GM23338 (cell line): Measurements from ENCODE around the gene CBS. TPM values are rescaled to one million over a fixed set of nuclear protein-coding genes. Genes with fewer than 3 reads are reported as not detected.

ENCODE experiments used
- ATAC-seq: fragments of 200-7000 bp; cut with Tn5 transposase; 3 replicates; pipeline ENCODE4 v1.9.1; 2020
- DNase-seq: peaks from one replicate; pipeline ENCODE4 v3.0.0-alpha.2; 2015; ENCODE audit warnings: low spot score
- H2AFZ ChIP-seq: fragments of 200-600 bp; sonication (generic); 2 replicates; pipeline ENCODE4 v1.8.0; 2016; ENCODE audit warnings: antibody characterized with exemption, mild to moderate bottlenecking, moderate library complexity
- H3F3A ChIP-seq: fragments of 200-600 bp; sonication (generic); replicated peaks from 2 replicates; pipeline ENCODE4 v1.8.0; 2017; ENCODE audit warnings: antibody characterized with exemption, mixed run types, low read depth
- H3K27ac ChIP-seq: fragments of 200-600 bp; sonication (generic); 2 replicates; pipeline ENCODE4 v1.6.1; 2016; ENCODE audit warnings: low read depth
- H3K27me3 ChIP-seq: fragments of 200-600 bp; sonication (generic); 2 replicates; pipeline ENCODE4 v1.8.0; 2016; ENCODE audit warnings: mild to moderate bottlenecking, mixed run types, moderate library complexity; ENCODE audit not compliant: insufficient read depth
- H3K36me3 ChIP-seq: fragments of 200-600 bp; sonication (generic); 2 replicates; pipeline ENCODE4 v1.8.0; 2016; ENCODE audit warnings: mild to moderate bottlenecking; ENCODE audit not compliant: insufficient read depth
- H3K4me1 ChIP-seq: fragments of 200-600 bp; sonication (generic); 2 replicates; pipeline ENCODE4 v1.8.0; 2016; ENCODE audit warnings: mild to moderate bottlenecking, moderate library complexity; ENCODE audit not compliant: insufficient read depth
- H3K4me2 ChIP-seq: fragments of 200-600 bp; sonication (generic); 2 replicates; pipeline ENCODE4 v1.7.1; 2017; ENCODE audit warnings: mixed run types
- H3K4me3 ChIP-seq: fragments of 200-600 bp; sonication (generic); 2 replicates; pipeline ENCODE4 v1.6.1; 2016; ENCODE audit warnings: mixed run types
- H3K79me2 ChIP-seq: fragments of 200-600 bp; sonication (generic); replicated peaks from 2 replicates; pipeline ENCODE4 v1.8.0; 2017; ENCODE audit warnings: mild to moderate bottlenecking; ENCODE audit not compliant: insufficient read depth
- H3K9me2 ChIP-seq: fragments of 200-600 bp; sonication (generic); 2 replicates; pipeline ENCODE4 v1.8.0; 2017; ENCODE audit not compliant: insufficient read depth
- H4K20me1 ChIP-seq: fragments of 200-600 bp; sonication (generic); replicated peaks from 2 replicates; pipeline ENCODE4 v1.8.0; 2017; ENCODE audit warnings: mild to moderate bottlenecking; ENCODE audit not compliant: insufficient read depth
- H3K27ac Mint-ChIP-seq: 2 replicates; pipeline ENCODE4 v1.8.0; 2020; ENCODE audit warnings: inconsistent platforms, mild to moderate bottlenecking, moderate library complexity, mixed read lengths
- H3K27me3 Mint-ChIP-seq: 3 replicates; pipeline ENCODE4 v1.8.0; 2022; ENCODE audit warnings: low read depth, mild to moderate bottlenecking, moderate library complexity, mixed read lengths, inconsistent platforms; ENCODE audit not compliant: insufficient read depth, poor library complexity
- H3K36me3 Mint-ChIP-seq: 3 replicates; pipeline ENCODE4 v1.8.0; 2021; ENCODE audit warnings: low read depth, mild to moderate bottlenecking, inconsistent platforms, moderate library complexity, mixed read lengths
- H3K4me1 Mint-ChIP-seq: 3 replicates; pipeline ENCODE4 v1.8.0; 2020; ENCODE audit warnings: mild to moderate bottlenecking, inconsistent platforms, mixed read lengths
- H3K4me3 Mint-ChIP-seq: 3 replicates; pipeline ENCODE4 v1.8.0; 2021; ENCODE audit warnings: moderate library complexity, mild to moderate bottlenecking, inconsistent platforms, mixed read lengths
- H3K9me3 Mint-ChIP-seq: 3 replicates; pipeline ENCODE4 v1.8.0; 2020; ENCODE audit warnings: moderate library complexity, mild to moderate bottlenecking, inconsistent platforms, mixed read lengths
- CREB1 ChIP-seq: fragments of 250-450 bp; sonication (Bioruptor Pico); IDR thresholded peaks from 2 replicates; pipeline ENCODE4 v1.5.0; 2020; ENCODE audit warnings: low read depth, mild to moderate bottlenecking, moderate library complexity
- EZH2phosphoT487 ChIP-seq: fragments of 200-600 bp; sonication (generic); IDR thresholded peaks from one replicate; pipeline ENCODE4 v1.8.1; 2018; ENCODE audit warnings: antibody characterized with exemption; ENCODE audit not compliant: unreplicated experiment
- NANOG ChIP-seq: IDR thresholded peaks from 2 replicates; pipeline ENCODE4 v1.6.1; 2016; ENCODE audit warnings: antibody characterized with exemption, borderline replicate concordance
- POLR2AphosphoS5 ChIP-seq: IDR thresholded peaks from 2 replicates; pipeline ENCODE4 v1.6.1; 2016; ENCODE audit warnings: antibody characterized with exemption, low read depth
- ZNF114 ChIP-seq: fragments of 250-450 bp; sonication (Bioruptor Pico); IDR thresholded peaks from 2 replicates; pipeline ENCODE4 v1.5.0; 2020; ENCODE audit warnings: mild to moderate bottlenecking, moderate library complexity
- polyA plus RNA-seq: library from polyadenylated mRNA; unstranded; fragments of >200 nt; fragmentation: Nextera tagmentation; extraction: Ambion mirVana; gene quantifications from 2 replicates; pipeline ENCODE4 v1.2.1, GENCODE V29; 2016
- total RNA-seq: library from RNA; depleted of rRNA; stranded (reverse); fragments of >200 nt; shearing (Covaris generic); gene quantifications from 2 replicates; pipeline ENCODE4 v1.2.3, GENCODE V29; 2014
- TF ChIP-seq, protein P1 (sequence below): IDR thresholded peaks from 2 replicates; pipeline ENCODE4 v1.6.1; 2016; ENCODE audit warnings: antibody characterized with exemption
- TF ChIP-seq, protein P2 (sequence below): IDR thresholded peaks from one replicate; pipeline ENCODE4 v1.6.1; 2018; ENCODE audit warnings: antibody characterized with exemption; ENCODE audit not compliant: unreplicated experiment
- TF ChIP-seq, protein P3 (sequence below): fragments of 250-450 bp; sonication (Bioruptor Pico); IDR thresholded peaks from 2 replicates; pipeline ENCODE4 v1.5.0; 2020; ENCODE audit warnings: mild to moderate bottlenecking, moderate library complexity

CBS gene
- total and polyA plus RNA-seq, 2 experiments from 2014 or later, result 421 to 861 TPM

DNA sequence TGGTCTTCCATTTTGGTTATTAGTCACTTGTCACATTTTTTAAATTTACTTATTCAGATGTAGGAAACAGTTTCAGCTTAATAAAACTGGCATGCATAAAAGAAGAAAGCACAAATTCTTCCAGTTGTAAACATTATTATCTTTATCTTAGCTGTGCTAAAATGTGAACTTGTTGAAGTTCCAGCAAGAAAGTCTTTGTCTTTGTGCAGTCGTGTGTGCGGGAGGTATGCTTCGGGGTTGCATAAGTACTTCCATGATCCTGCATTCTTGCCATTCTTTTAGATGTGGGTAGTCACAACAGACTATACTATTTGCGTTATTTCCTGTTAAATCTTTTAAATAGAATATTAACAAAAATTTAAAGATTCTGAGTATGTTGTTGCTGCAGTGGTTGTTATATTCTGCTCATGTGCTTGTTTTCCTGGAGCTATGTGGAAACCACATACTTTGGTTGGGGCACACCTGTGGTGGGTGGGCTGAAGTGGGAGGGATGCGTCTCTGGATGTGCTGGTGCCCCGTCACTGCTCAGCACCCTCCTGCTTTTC is 49.9 kb downstream of the CBS start:
- peaks cover 62% of the 10 kb centered on the region for H3K36me3 Mint-ChIP-seq
- H3K4me2 ChIP-seq, result no peak overlapping the region
- peaks cover 30% of the 10 kb centered on the region for H3K36me3 ChIP-seq
- no peaks in the 10 kb centered on the region for H4K20me1 ChIP-seq
- H3K27me3 Mint-ChIP-seq, result peaks cover 9% of the 10 kb centered on the region
- no peaks in the 10 kb centered on the region for H3K4me1 ChIP-seq
- no peak for DNase-seq
- no peaks in the 10 kb centered on the region for H3K9me2 ChIP-seq
- H3K27me3 ChIP-seq, result no peaks in the 10 kb centered on the region
- no peaks in the 10 kb centered on the region for H3K9me3 Mint-ChIP-seq
- H2AFZ ChIP-seq, result no peak overlapping the region
- H3K27ac ChIP-seq, result 0 out of 2 replicates have a peak overlapping the region, but pooled peaks have one; percentile 4
- peak overlapping the region; percentile 23; the same call in 1 of the 2 replicates for H3K27ac Mint-ChIP-seq
- no peaks in the 10 kb centered on the region for H3K79me2 ChIP-seq
- no peak for TF ChIP-seq CREB1
- no peak for TF ChIP-seq EZH2phosphoT487
- no peak for TF ChIP-seq ZNF114 (CRISPR knock-in tag)
- TF ChIP-seq, protein P1, sequence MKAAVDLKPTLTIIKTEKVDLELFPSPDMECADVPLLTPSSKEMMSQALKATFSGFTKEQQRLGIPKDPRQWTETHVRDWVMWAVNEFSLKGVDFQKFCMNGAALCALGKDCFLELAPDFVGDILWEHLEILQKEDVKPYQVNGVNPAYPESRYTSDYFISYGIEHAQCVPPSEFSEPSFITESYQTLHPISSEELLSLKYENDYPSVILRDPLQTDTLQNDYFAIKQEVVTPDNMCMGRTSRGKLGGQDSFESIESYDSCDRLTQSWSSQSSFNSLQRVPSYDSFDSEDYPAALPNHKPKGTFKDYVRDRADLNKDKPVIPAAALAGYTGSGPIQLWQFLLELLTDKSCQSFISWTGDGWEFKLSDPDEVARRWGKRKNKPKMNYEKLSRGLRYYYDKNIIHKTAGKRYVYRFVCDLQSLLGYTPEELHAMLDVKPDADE, result no peak
- TF ChIP-seq POLR2AphosphoS5, result no peak
- no peak for TF ChIP-seq NANOG
- H3K4me3 ChIP-seq, result no peak overlapping the region
- H3K4me1 Mint-ChIP-seq, result peaks cover 14% of the 10 kb centered on the region
- peaks cover 27% of the 10 kb centered on the region for H3F3A ChIP-seq
- ATAC-seq, result no peak
- H3K4me3 Mint-ChIP-seq, result no peak overlapping the region

DNA sequence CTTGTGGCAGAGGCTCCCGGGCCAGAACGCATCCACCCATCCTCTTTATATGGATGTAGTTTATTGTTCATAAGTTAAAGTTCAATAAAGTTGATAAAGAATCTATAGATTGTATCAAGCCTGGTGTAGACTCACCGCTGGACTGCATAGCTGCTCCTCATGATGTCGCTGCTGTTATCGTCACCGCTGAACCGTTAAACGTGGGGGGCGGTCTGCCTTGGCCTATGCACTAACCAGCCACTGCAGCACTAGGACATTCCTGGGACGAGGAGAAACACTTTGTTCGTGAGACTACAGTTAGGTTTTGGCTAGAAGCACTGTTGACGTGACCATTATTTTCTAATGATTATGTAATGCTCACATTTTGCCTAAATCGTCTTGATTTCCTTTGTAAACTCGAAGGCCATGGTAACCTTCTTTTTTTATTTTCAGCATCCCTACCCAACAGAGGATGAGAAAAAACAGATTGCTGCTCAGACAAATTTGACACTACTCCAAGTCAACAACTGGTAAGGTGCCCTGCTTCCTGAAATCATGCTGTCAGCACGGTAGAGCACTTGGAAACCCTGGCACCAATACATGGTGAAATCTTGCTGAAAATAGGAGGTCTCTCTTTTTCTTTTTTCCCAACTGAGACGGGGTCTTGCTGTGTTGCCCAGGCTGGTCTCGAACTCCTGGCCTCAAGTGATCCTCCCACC is 51.0 kb downstream of the CBS start:
- no peaks in the 10 kb centered on the region for H3K9me2 ChIP-seq
- Mint-ChIP-seq H3K27ac (no peak overlapping the region), H3K27me3 (peaks cover 13% of the 10 kb centered on the region), H3K4me3 (no peak overlapping the region), H3K4me1 (peaks cover 14% of the 10 kb centered on the region), H3K9me3 (no peaks in the 10 kb centered on the region), H3K36me3 (peaks cover 61% of the 10 kb centered on the region)
- no peak for ATAC-seq
- no peak overlapping the region for H3K4me2 ChIP-seq
- peaks cover 27% of the 10 kb centered on the region for H3F3A ChIP-seq
- H3K36me3 ChIP-seq, result peaks cover 30% of the 10 kb centered on the region
- H2AFZ ChIP-seq, result no peak overlapping the region
- no peaks in the 10 kb centered on the region for H3K4me1 ChIP-seq
- H3K27me3 ChIP-seq, result no peaks in the 10 kb centered on the region
- H4K20me1 ChIP-seq, result no peaks in the 10 kb centered on the region
- DNase-seq, result no peak
- no peak overlapping the region for H3K4me3 ChIP-seq
- H3K79me2 ChIP-seq, result no peaks in the 10 kb centered on the region
- no peak overlapping the region for H3K27ac ChIP-seq
- TF ChIP-seq, protein P2, sequence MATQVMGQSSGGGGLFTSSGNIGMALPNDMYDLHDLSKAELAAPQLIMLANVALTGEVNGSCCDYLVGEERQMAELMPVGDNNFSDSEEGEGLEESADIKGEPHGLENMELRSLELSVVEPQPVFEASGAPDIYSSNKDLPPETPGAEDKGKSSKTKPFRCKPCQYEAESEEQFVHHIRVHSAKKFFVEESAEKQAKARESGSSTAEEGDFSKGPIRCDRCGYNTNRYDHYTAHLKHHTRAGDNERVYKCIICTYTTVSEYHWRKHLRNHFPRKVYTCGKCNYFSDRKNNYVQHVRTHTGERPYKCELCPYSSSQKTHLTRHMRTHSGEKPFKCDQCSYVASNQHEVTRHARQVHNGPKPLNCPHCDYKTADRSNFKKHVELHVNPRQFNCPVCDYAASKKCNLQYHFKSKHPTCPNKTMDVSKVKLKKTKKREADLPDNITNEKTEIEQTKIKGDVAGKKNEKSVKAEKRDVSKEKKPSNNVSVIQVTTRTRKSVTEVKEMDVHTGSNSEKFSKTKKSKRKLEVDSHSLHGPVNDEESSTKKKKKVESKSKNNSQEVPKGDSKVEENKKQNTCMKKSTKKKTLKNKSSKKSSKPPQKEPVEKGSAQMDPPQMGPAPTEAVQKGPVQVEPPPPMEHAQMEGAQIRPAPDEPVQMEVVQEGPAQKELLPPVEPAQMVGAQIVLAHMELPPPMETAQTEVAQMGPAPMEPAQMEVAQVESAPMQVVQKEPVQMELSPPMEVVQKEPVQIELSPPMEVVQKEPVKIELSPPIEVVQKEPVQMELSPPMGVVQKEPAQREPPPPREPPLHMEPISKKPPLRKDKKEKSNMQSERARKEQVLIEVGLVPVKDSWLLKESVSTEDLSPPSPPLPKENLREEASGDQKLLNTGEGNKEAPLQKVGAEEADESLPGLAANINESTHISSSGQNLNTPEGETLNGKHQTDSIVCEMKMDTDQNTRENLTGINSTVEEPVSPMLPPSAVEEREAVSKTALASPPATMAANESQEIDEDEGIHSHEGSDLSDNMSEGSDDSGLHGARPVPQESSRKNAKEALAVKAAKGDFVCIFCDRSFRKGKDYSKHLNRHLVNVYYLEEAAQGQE, result no peak
- TF ChIP-seq, protein P3, sequence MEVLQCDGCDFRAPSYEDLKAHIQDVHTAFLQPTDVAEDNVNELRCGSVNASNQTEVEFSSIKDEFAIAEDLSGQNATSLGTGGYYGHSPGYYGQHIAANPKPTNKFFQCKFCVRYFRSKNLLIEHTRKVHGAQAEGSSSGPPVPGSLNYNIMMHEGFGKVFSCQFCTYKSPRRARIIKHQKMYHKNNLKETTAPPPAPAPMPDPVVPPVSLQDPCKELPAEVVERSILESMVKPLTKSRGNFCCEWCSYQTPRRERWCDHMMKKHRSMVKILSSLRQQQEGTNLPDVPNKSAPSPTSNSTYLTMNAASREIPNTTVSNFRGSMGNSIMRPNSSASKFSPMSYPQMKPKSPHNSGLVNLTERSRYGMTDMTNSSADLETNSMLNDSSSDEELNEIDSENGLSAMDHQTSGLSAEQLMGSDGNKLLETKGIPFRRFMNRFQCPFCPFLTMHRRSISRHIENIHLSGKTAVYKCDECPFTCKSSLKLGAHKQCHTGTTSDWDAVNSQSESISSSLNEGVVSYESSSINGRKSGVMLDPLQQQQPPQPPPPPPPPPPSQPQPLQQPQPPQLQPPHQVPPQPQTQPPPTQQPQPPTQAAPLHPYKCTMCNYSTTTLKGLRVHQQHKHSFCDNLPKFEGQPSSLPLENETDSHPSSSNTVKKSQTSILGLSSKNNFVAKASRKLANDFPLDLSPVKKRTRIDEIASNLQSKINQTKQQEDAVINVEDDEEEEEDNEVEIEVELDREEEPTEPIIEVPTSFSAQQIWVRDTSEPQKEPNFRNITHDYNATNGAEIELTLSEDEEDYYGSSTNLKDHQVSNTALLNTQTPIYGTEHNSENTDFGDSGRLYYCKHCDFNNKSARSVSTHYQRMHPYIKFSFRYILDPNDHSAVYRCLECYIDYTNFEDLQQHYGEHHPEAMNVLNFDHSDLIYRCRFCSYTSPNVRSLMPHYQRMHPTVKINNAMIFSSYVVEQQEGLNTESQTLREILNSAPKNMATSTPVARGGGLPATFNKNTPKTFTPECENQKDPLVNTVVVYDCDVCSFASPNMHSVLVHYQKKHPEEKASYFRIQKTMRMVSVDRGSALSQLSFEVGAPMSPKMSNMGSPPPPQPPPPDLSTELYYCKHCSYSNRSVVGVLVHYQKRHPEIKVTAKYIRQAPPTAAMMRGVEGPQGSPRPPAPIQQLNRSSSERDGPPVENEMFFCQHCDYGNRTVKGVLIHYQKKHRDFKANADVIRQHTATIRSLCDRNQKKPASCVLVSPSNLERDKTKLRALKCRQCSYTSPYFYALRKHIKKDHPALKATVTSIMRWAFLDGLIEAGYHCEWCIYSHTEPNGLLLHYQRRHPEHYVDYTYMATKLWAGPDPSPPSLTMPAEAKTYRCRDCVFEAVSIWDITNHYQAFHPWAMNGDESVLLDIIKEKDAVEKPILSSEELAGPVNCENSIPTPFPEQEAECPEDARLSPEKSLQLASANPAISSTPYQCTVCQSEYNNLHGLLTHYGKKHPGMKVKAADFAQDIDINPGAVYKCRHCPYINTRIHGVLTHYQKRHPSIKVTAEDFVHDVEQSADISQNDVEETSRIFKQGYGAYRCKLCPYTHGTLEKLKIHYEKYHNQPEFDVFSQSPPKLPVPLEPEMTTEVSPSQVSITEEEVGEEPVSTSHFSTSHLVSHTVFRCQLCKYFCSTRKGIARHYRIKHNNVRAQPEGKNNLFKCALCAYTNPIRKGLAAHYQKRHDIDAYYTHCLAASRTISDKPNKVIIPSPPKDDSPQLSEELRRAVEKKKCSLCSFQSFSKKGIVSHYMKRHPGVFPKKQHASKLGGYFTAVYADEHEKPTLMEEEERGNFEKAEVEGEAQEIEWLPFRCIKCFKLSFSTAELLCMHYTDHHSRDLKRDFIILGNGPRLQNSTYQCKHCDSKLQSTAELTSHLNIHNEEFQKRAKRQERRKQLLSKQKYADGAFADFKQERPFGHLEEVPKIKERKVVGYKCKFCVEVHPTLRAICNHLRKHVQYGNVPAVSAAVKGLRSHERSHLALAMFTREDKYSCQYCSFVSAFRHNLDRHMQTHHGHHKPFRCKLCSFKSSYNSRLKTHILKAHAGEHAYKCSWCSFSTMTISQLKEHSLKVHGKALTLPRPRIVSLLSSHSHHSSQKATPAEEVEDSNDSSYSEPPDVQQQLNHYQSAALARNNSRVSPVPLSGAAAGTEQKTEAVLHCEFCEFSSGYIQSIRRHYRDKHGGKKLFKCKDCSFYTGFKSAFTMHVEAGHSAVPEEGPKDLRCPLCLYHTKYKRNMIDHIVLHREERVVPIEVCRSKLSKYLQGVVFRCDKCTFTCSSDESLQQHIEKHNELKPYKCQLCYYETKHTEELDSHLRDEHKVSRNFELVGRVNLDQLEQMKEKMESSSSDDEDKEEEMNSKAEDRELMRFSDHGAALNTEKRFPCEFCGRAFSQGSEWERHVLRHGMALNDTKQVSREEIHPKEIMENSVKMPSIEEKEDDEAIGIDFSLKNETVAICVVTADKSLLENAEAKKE (CRISPR knock-in tag), result no peak
- no peak for TF ChIP-seq NANOG
